ENCODE measurements around the gene HOXC5.

Gene HOXC5

GRCh38 chr12:54051874-54052437, 19.1 kb downstream of the HOXC5 start:
- in situ Hi-C loops (cut with MboI; ENCODE audit: low sequenced_read_pairs, unreplicated experiment) = no loop called here
- DNase-seq (ENCODE audit: low spot score) = no peak
- TF ChIP-seq, protein P1, sequence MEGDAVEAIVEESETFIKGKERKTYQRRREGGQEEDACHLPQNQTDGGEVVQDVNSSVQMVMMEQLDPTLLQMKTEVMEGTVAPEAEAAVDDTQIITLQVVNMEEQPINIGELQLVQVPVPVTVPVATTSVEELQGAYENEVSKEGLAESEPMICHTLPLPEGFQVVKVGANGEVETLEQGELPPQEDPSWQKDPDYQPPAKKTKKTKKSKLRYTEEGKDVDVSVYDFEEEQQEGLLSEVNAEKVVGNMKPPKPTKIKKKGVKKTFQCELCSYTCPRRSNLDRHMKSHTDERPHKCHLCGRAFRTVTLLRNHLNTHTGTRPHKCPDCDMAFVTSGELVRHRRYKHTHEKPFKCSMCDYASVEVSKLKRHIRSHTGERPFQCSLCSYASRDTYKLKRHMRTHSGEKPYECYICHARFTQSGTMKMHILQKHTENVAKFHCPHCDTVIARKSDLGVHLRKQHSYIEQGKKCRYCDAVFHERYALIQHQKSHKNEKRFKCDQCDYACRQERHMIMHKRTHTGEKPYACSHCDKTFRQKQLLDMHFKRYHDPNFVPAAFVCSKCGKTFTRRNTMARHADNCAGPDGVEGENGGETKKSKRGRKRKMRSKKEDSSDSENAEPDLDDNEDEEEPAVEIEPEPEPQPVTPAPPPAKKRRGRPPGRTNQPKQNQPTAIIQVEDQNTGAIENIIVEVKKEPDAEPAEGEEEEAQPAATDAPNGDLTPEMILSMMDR (IDR thresholded peaks at IDR 0.05; ENCODE audit: borderline replicate concordance, control extremely low read depth, extremely low read depth, insufficient read depth, missing control alignments) = no peak

DNA sequence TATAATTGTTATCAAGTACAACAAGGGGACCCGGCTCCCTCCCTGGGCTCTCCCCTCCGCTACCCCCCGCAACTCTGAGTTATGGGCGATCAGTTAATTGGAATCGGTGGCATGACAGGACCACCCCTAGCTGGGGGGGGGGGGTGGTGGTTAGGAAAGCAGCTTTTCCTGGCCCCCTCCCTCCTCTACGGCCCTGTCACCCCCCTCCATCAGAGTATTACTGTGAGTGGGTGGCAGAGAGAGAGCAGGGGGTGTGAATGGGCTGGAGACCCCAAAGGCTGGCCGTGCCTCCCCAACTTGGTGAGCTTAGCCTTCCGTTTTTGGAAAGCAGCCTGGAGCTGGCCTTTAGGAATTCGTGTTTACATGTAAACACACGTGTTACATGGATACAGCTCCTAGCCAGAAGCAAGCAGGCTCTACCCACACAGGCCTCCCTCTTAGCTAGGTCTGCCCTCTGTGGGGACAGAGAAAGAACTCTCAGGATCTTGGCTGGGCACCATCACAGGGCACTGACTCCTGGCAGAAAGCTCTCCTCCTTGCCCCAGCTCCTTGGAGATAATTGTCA, 19.7 kb downstream of the HOXC5 start:
- in situ Hi-C loops (cut with MboI; ENCODE audit: low sequenced_read_pairs, unreplicated experiment) = no loop called here
- TF ChIP-seq, protein P1 (IDR thresholded peaks at IDR 0.05; ENCODE audit: borderline replicate concordance, control extremely low read depth, extremely low read depth, insufficient read depth, missing control alignments) = no peak
- DNase-seq (ENCODE audit: low spot score) = no peak

- peak; percentile 85 for DNase-seq (ENCODE audit: low spot score)
- TF ChIP-seq, protein P1 (IDR thresholded peaks at IDR 0.05; ENCODE audit: borderline replicate concordance, control extremely low read depth, extremely low read depth, insufficient read depth, missing control alignments) = no peak
- in situ Hi-C loops (cut with MboI; ENCODE audit: low sequenced_read_pairs, unreplicated experiment) = no loop called here
These were observed 20.3 kb downstream of the HOXC5 start for GRCh38 chr12:54053003-54053750.

DNA sequence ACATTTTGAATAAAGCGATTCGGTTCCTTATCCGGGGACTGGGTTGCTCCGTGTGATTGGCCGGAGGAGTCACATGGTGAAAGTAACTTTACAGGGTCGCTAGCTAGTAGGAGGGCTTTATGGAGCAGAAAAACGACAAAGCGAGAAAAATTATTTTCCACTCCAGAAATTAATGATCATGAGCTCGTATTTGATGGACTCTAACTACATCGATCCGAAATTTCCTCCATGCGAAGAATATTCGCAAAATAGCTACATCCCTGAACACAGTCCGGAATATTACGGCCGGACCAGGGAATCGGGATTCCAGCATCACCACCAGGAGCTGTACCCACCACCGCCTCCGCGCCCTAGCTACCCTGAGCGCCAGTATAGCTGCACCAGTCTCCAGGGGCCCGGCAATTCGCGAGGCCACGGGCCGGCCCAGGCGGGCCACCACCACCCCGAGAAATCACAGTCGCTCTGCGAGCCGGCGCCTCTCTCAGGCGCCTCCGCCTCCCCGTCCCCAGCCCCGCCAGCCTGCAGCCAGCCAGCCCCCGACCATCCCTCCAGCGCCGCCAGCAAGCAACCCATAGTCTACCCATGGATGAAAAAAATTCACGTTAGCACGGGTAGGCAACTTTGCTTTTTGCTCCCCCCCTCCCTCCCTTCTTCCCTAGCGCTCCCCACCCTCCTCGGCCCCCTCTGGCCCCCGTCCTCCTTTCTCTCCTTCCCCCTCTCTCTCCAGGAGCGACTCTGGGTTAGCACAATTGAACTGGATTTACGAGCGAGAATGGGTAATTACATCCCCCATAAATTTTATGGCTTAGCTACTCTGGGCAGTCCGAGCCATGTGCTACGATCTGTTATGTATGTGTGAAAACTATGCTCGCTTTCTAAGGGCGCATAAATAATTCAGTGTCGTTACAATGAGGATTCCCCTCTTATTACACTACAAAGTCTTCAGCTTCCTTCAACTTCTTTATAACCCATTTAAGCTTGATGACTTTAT, 21.2 kb downstream of the HOXC5 start, which contains the start of gene HOXC4:
TSS of gene HOXC4 (plus strand) at position 85 of the 991 bp plus-strand sequence. CDS start at position 173, 88 bp downstream.
- in situ Hi-C loops (cut with MboI; ENCODE audit: low sequenced_read_pairs, unreplicated experiment) = no loop called here
- peak; percentile 81 for DNase-seq (ENCODE audit: low spot score)
- TF ChIP-seq, protein P1 (IDR thresholded peaks at IDR 0.05; ENCODE audit: borderline replicate concordance, control extremely low read depth, extremely low read depth, insufficient read depth, missing control alignments) = no peak

DNA sequence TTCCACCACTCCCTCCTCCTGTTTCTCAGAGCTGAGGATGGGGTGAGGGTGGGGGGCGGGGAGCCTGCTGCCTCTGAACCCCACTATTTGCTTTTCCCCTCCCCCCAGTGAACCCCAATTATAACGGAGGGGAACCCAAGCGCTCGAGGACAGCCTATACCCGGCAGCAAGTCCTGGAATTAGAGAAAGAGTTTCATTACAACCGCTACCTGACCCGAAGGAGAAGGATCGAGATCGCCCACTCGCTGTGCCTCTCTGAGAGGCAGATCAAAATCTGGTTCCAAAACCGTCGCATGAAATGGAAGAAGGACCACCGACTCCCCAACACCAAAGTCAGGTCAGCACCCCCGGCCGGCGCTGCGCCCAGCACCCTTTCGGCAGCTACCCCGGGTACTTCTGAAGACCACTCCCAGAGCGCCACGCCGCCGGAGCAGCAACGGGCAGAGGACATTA, 21.9 kb downstream of the HOXC5 start:
- no peak for DNase-seq (ENCODE audit: low spot score)
- in situ Hi-C loops (cut with MboI; ENCODE audit: low sequenced_read_pairs, unreplicated experiment) = no loop called here
- TF ChIP-seq, protein P1 (IDR thresholded peaks at IDR 0.05; ENCODE audit: borderline replicate concordance, control extremely low read depth, extremely low read depth, insufficient read depth, missing control alignments) = no peak

DNA sequence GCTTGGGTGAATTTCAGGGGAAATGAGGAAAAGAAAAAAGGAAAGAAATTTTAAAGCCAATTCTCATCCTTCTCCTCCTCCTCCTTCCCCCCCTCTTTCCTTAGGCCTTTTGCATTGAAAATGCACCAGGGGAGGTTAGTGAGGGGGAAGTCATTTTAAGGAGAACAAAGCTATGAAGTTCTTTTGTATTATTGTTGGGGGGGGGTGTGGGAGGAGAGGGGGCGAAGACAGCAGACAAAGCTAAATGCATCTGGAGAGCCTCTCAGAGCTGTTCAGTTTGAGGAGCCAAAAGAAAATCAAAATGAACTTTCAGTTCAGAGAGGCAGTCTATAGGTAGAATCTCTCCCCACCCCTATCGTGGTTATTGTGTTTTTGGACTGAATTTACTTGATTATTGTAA, 22.7 kb downstream of the HOXC5 start:
- TF ChIP-seq, protein P1 (IDR thresholded peaks at IDR 0.05; ENCODE audit: borderline replicate concordance, control extremely low read depth, extremely low read depth, insufficient read depth, missing control alignments) = no peak
- no peak for DNase-seq (ENCODE audit: low spot score)
- in situ Hi-C loops (cut with MboI; ENCODE audit: low sequenced_read_pairs, unreplicated experiment) = no loop called here
